GM11168 (cell line): ENCODE results near the gene SLC8A2.
"Not testable (repeated sequence)": the region's sequence is repeated elsewhere in the genome, so short reads cannot be mapped to it uniquely, and the experiment has no call there.

ENCODE experiments used
- in situ Hi-C: fragments of 300-500 bp; cut with MboI; formaldehyde crosslinking; loops from one replicate; pipeline ENCODE4 v1.12.0; 2022; ENCODE audit warnings: low sequenced_read_pairs; ENCODE audit not compliant: unreplicated experiment

Gene SLC8A2

DNA sequence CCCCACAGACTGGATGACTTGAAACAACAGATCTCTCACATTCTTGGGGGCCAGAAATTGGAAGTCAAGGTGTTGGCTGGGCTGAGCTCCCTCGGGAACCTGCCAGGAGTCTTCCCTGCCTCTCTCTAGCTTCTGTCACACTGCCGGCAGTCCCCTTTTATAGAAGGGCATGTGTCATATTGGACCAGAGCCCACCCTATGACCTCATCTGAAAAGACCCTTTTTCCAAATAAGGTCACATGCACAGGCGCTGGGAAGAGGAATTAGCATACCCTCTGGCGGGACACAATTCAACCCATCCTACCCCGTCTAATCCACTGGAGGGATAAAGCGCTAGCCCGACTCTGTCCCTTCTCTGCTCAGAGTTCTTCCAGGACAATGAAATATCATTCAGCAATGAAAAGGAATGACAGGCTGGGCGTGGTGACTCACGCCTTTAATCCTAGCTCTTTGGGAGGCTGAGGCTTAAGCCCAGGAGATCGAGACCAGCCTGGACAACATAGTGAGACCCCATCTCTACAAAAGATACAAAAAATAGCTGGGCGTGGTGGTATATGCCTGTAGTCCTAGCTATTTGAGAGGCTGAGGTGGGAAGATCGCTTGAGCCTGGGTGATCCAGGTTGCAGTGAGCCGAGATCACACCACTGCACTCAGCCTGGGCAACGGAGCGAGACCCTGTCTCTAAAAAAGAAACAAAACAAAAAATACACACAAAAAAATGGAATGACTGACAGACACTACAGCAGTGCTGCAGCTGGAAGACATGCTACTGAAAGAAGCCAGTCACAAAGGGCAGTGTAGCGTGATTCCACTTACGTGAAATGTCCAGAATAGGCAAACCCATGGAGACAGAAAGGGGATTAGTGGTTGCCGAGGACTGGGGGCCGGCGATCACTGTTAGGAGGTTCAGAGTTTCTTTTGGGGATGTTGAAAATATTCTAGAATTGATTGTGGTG lies 80.9 kb downstream of the SLC8A2 start:
- in situ Hi-C loops = loop anchor here (5.0 kb wide), 1 partner anchor 94 kb away; no protein-coding TSS in a partner anchor

GRCh38 chr19:47389150-47389556 lies 82.5 kb downstream of the SLC8A2 start:
- in situ Hi-C loops = no loop called here

GRCh38 chr19:47388721-47389120 lies 83.0 kb downstream of the SLC8A2 start:
- in situ Hi-C loops = not testable (repeated sequence)

- in situ Hi-C loops = not testable (repeated sequence)
Measured at GRCh38 chr19:47387623-47388022, 84.1 kb downstream of the SLC8A2 start.

GRCh38 chr19:47386582-47386981 lies 85.1 kb downstream of the SLC8A2 start:
- in situ Hi-C loops = not testable (repeated sequence)

DNA sequence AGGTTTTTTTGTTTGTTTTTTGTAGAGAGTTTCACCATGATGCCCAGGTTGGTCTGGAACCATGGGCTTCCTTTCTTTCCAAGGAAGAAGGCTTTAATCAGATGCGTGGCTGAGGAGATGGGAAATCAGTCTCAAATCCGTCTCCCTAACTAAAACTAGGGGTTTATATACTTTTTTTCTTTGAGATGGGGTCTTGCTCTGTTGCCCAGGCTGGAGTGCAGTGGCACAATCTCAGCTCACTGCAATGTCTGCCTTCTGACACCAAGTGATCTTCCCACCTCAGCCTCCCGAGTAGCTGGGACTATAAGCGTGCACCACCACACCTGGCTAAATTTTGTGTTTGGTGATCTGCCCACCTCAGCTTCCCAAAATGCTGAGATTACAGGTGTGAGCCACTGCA lies 87.2 kb downstream of the SLC8A2 start:
- in situ Hi-C loops = not testable (repeated sequence)

DNA sequence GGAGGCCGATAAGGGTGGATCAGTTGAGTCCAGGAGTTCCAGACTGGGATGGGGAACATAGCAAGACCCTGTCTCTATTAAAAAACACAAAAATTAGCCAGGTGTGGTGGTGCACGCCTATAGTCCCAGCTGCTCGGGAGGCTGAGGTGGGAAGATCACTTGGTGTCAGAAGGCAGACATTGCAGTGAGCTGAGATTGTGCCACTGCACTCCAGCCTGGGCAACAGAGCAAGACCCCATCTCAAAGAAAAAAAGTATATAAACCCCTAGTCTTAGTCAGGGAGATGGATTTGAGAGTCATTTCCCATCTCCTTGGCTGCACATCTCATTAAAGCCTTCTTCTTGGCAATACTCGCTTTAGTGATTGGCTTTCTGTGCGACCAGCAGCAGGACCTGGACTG lies 87.8 kb downstream of the SLC8A2 start:
- in situ Hi-C loops = not testable (repeated sequence)

GRCh38 chr19:47381653-47382279 lies 89.9 kb downstream of the SLC8A2 start:
- in situ Hi-C loops = no loop called here

DNA sequence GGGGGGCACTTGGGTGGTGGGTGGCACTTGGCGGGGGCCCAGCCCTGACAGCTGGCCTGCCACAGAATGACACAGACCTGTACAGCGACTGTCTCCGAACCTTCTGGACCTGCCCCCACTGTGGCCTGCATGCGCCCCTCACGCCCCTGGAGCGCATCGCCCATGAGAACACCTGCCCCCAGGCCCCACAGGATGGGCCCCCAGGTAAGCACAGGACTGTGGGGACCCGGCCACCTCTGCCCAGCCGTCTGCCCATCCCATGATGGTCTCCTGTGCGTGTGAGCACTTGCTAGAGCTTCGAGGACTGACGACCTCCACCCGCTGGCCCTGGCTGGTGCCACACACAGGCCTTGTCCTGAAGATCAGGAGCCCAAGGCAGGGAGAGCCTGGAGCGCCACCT lies 90.6 kb downstream of the SLC8A2 start:
- in situ Hi-C loops = no loop called here

GRCh38 chr19:47380559-47380958 lies 91.1 kb downstream of the SLC8A2 start:
- in situ Hi-C loops = no loop called here

DNA sequence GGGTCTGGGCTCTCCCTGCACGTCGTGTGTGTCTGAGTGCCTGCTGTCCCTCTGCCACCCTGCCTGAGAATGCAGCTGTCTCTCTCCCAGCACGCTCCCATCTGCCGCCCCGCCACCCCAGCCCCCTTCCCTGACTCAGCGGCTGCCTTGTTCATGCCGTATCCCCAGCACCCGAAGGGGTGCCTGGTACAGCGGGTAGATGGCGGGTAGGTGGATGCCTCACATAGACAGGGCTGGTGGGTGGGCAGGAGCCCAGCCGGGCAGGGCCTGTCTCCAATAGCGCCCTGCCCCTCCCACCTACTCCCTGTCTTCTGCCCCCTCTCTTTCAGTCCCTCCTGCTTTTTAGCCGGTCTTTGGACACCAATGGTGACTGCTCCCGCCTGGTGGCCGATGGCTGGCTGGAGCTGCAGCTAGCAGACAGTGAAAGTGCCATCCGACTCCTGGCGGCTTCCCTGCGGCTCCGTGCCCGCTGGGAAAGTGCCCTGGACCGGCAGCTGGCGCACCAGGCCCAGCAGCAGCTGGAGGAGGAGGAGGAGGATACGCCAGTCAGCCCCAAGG lies 92.2 kb downstream of the SLC8A2 start:
- in situ Hi-C loops = no loop called here

DNA sequence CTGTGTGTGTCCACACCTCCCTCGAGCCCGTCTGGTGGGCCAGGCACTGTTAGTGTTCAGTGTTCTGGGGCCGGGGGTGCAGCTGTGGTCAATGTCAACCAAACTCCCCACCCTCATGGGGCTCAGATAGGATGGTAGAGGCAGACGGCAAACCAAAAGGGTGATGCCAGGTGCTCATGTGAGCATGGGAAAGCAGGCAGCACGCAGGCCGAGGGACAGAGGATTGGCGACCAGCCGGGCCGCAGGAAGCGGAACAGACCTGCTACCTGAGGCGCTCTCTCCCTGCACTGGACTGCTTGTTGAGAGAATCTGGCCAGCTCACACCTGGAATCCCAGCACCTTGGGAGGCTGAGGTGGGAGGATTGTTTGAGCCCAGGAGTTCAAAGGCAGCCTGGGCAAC lies 93.4 kb downstream of the SLC8A2 start:
- in situ Hi-C loops = no loop called here
